ENCODE measurements around the gene MYBPC2.

The MYBPC2 gene

DNA sequence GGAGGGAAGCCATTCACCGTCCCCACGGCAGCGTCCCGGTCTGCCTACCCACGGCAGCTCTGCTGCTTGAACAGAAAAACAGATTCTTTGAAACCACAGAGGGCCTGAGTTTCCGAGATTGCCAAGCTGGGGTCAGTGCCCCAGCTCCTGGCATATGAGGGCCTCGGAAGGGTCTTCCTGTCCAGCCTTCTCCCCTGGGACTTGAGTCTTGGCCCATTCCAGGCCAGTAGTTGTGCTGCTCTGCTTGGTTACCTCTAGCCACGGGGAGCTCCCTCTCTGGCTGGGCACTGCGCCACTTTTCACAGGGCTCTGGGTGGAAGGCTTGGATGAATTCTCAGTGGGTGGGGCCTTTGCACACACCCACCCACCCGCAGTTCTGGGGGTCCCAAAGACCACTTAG, 22.6 kb upstream of the MYBPC2 start:
- no peak for DNase-seq

DNA sequence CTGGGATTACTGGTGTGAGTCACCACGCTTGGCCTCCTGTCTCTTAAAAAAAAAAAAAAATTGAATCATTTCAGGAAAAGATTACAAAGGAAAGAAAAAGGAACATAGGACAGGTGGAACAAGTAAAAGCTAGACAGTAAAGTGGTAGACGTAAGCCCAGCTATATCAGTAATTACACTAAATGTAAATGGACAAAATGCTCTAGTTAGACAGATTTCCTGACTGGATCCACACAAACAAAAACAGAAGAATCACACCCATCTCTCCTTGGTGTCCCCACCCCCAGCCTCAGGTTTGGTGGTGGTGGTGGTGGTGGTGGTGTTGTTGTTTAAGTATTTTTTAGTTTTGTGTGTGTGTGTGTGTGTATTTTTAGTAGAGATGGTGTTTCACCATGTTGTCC, 20.3 kb upstream of the MYBPC2 start:
- no peak for DNase-seq

DNA sequence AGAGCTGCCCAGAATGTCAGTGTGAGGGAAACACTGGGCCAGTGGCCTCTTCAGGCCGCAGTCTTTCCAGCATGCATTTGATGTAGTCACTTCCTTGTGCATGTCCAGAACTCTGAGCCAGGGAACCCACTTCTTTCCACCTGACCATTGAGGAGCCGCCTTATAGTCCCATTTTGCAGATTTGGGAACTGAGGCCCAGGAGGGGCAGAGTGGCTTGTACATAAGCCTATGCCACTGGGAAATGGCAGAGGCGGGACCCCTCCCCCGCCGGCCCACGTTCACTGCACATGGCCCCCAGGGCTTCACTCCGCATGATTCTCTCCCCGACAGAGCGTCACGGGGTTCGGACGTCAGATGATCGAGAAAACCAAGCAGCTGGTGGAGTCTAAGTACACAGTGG, 19.6 kb upstream of the MYBPC2 start:
- DNase-seq = no peak

GRCh38 chr19:50413531-50413930, 19.2 kb upstream of the MYBPC2 start:
- DNase-seq = no peak

DNA sequence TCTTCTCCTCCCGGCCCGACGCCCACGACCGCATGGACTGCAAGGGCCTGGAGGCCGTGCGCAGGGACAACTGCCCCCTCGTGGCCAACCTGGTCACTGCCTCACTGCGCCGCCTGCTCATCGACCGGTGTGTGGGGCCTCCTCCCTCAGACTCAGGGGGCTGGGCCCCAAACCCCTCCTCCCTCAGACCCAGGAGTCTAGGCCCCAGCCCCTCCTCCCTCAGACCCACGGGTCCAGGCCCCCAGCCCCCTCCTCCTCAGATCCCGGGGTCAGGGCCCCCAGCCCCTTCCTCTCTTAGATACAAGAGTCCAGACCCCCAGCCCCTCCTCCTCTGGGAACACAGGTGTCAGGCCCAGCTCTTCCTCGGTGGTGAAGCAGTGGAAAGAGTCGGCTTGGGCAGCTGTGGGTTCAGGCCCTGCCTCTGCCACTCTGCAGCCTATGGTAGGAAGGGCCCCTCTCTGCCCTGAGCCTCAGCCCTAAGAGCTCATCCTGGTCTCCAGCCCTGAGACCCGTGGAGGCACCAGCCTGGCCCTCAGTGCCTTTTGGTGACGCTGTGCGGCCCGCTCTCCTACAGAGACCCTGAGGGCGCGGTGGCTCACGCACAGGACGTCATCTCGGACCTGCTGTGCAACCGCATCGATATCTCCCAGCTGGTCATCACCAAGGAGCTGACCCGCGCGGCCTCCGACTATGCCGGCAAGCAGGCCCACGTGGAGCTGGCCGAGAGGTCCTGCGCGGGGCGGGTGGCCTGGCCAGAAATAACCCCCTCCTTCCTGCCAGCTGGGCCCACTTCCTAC, 17.6 kb upstream of the MYBPC2 start:
- no peak for DNase-seq

- no peak for DNase-seq
These were observed 17.0 kb upstream of the MYBPC2 start for GRCh38 chr19:50415661-50416033.

DNA sequence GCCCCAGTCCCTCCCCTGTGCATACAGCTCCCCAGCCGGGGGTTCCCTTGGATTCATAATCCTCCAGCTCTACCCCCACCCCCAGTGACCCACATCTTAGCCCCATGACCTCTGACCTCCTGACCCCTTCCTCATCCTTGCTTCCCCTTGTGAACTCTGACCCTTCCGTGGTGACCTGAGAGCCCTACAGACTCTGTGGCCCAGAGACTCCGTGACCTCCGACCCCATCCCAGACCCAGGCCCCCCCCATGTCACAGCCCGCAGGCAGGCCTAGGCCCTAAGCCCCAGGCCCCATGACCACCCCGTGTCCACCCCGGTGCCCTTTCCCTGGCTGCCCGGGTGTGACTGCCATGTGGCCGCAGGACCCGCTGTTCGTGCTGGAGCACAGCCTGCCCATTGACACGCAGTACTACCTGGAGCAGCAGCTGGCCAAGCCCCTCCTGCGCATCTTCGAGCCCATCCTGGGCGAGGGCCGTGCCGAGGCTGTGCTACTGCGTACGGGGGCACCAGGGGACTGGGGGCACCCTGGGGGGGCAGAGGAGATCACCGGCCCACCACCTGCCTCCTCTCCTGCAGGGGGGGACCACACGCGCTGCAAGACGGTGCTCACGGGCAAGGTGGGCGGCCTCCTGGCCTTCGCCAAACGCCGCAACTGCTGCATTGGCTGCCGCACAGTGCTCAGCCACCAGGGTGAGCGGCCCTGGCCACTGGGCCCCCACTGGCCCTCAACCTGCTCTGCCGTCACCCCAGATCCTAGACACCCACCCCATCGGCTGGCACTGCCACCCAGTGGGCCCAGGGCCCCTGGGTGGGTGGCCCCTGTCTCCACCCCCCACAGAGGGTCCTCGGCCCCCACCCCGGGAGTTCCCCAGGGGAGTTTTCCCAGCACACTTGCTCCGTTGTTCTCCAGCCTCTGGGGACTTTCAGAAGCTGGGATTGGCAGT, 16.4 kb upstream of the MYBPC2 start:
- no peak for DNase-seq

DNA sequence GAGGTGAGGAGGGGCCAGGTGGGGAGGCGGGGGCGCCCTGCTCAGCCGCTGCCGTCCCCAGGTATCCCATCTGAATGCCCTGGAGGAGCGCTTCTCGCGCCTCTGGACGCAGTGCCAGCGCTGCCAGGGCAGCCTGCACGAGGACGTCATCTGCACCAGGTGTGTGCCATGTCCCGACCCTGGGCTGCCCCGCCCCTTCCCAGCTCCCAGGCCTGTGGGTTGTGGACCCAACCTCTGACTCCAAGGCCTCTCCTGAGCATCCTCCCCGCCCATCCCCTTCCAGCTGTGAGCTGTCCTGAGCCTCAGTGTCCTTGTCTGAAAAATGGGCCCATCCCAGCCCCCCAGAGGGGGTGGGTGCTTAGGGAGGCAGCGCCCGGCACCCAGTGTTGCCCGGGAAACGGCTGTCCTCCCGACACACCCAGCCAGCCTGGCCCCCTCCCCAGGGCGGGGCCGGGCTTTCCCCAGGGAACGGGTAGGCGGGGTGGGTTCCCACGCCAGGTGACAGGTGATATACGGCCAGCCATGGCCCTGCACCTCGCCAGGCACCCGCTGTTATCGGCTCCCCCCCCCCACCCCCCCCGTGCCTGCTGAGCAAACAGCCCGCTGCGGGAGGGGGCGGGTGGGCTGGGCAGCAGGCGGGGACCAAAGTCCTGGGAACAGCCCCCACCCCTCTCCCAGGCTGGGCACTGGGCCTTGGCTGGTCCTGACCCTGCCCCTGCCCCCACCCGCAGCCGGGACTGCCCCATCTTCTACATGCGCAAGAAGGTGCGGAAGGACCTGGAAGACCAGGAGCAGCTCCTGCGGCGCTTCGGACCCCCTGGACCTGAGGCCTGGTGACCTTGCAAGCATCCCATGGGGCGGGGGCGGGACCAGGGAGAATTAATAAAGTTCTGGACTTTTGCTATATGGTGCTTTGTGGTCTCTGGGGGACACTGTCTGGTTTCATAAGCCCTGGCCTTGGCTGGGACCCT, 15.3 kb upstream of the MYBPC2 start:
- no peak for DNase-seq

DNA sequence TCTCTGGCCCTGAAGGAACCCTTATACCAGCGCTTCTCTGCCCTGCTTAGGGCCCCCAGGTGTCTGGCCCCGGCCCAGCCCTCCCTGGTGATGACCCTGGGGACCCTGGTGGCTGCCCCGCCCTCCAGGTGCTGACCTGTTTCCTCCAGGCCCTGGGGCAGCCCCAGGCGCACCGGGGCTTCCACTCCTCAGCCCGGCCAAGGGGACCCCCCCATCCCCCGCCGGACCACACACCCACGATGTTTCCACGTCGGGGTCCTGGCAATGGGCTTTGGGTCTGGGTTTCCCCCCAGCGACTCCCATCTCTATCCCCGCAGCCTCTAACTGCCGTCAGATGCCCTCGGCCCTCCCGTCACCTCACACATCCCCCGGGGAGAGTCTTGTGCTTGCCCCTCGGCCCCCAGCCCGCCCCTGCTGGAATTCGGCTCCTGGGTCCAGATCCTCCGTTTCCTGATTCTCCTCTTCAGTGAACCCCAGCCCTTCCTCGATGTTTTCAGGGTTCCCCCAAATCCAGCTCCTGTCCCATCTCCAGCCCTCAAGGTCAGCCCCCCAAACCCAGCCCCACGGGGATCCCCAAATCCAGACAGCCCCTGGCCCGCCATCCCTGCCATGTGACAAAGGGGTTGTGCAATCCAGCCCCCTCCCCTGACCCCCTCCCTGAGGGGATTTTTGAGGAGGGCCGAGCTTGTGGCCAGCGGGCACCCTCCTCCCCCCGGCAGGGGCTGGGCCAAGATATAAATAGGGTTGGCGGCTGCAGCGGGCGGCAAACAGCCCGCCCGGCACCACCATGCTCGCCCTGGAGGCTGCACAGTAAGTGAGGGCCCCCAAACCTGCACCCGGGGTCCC, 14.3 kb upstream of the MYBPC2 start, which contains the start of gene SPIB:
SPIB (plus strand) TSS at position 763 of the 846 bp plus-strand sequence; CDS start at position 788, 25 bp downstream.
- DNase-seq = no peak

DNA sequence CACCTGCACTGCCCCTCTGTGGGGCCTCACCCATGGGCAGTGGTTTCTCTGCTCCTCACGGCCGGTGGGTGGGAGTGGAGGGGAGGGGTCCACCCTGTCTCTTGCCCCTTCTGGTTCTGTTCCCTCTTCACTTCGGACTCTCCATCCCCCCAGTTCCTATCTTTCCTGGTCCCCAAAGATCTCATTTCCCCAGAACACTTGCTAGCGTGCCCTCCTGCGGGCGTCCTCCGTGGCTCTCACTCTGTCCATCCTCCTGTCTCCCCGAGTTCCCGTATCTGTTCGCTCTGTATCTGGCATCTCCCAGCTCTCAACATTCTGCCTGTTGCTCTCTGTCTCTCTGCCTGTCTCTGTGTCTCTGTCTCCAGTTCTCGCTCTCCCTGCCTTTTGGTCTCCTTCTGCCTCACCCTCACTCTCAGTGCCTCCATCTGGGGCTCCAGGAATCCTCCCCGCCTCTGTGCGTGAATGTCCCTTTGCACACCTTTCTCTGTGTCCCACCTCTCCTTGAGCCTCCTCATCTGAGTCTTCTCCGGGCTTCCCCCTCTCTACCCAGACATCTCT, 13.6 kb upstream of the MYBPC2 start:
- DNase-seq = no peak

DNA sequence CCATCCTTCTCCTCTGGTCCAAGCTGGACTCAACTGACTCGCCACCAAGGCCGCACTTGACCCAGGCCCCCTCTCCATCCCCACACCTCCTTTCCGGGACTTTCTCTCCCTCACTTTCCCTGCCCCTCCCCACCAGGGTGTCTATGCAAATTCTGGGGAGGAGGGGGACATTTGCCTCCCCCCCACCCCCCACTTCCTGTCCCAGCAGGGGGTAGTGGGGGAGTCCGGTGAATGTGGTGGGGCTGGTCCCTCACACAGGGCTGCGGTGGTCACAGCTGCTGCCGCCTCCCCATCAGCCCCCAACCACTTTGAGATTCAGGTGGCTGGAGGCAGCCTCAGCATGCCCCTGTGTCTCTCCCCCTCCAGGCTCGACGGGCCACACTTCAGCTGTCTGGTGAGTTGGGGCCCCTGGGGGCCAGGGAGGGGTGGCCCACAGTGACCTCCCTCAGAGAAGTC, 13.1 kb upstream of the MYBPC2 start:
- no peak for DNase-seq

GRCh38 chr19:50420127-50420526, 12.6 kb upstream of the MYBPC2 start:
- no peak for DNase-seq

- no peak for DNase-seq
These were observed 11.9 kb upstream of the MYBPC2 start for GRCh38 chr19:50420808-50421207.

- DNase-seq = no peak
These were observed 10.1 kb upstream of the MYBPC2 start for GRCh38 chr19:50422397-50423278.

GRCh38 chr19:50423279-50424113, 9.2 kb upstream of the MYBPC2 start:
- DNase-seq = no peak

GRCh38 chr19:50425581-50425980, 7.1 kb upstream of the MYBPC2 start:
- no peak for DNase-seq

- DNase-seq = no peak
These were observed 5.3 kb upstream of the MYBPC2 start for GRCh38 chr19:50427318-50427925.

- no peak for DNase-seq
These were observed 4.7 kb upstream of the MYBPC2 start for GRCh38 chr19:50427997-50428425.
